Colonic mucosa (tissue), 4 donors: ENCODE measurements around the gene RALA. TPM values are rescaled to one million over a fixed set of nuclear protein-coding genes. Genes with fewer than 3 reads are reported as not detected.
A peak's percentile ranks its signal among the peaks of the same experiment; 100 is the strongest.

Experiments
- DNase-seq: peaks from one replicate; pipeline ENCODE4 v3.0.0-alpha.2; 2020
- H3K27ac ChIP-seq: fragments of 200-600 bp; one replicate; pipeline ENCODE4 v1.8.0; 2021
- H3K27me3 ChIP-seq: fragments of 200-600 bp; one replicate; pipeline ENCODE4 v1.8.0; 2021
- H3K36me3 ChIP-seq: fragments of 200-600 bp; one replicate; pipeline ENCODE4 v1.8.0; 2021
- H3K4me1 ChIP-seq: fragments of 200-600 bp; one replicate; pipeline ENCODE4 v1.8.0; 2021; ENCODE audit warnings: mild to moderate bottlenecking
- H3K4me3 ChIP-seq: fragments of 200-600 bp; one replicate; pipeline ENCODE4 v1.8.0; 2021
- H3K9ac ChIP-seq, 2 donors: one replicate each; pipeline ENCODE4 v1.7.0; 2013; ENCODE audit warnings: control low read depth in 2 of 2, low read depth in 2 of 2, low read length in 2 of 2
- H3K9me3 ChIP-seq: fragments of 200-600 bp; one replicate; pipeline ENCODE4 v1.8.0; 2021
- CTCF ChIP-seq: fragments of 200-600 bp; IDR thresholded peaks from one replicate; pipeline ENCODE4 v1.8.0; 2022; ENCODE audit warnings: antibody characterized with exemption, mild to moderate bottlenecking
- intact Hi-C: fragments of 100-400 bp; cut with DNase I; formaldehyde crosslinking; loops from one replicate; pipeline ENCODE4 v1.14.1; 2022
- total RNA-seq, 2 donors: library from RNA; stranded (reverse); fragmentation: NEBNext Ultra II Directional in 1 of 2; extraction: Animal tissue kit (Norgen Biotek cat#: 25700) in 1 of 2; gene quantifications; one replicate each; pipeline ENCODE4 v1.2.1, GENCODE V29; 2021
- donor health status: healthy.
- donor health status: DM: no; HTN: no; CAD: no.
- donor health status: DM: no; HTN: no; CAD: no.

Gene RALA
- total RNA-seq, 2 donors from 2014 or later: 47.8 to 55.6 TPM

DNA sequence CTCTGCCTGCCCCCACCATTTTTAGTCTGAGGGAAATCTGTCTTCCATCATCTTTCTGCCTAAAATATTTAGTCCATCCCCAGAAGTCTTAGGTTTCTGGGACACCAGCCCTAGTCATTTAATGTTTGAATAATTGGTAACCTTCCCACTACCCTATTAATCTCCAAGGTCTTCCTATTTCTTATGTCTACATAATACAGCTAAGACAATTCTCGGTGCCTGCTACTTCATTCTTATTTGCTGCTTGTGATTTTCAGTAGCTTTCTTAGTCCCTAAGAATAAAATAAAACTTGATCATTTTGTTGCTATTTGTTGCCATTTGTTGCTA lies 11.1 kb downstream of the RALA start:
- intact Hi-C loops: no loop called here
- DNase-seq: no peak
- H3K4me1 ChIP-seq: no peaks in the 10 kb centered on the region
- H3K27me3 ChIP-seq: no peaks in the 10 kb centered on the region
- H3K9ac ChIP-seq: no peak overlapping the region
- no peak overlapping the region for H3K27ac ChIP-seq
- H3K9me3 ChIP-seq: no peaks in the 10 kb centered on the region
- H3K4me3 ChIP-seq: no peak overlapping the region
- no peaks in the 10 kb centered on the region for H3K36me3 ChIP-seq
- TF ChIP-seq CTCF: no peak

- Histone ChIP-seq H3K4me1 (peaks cover 7% of the 10 kb centered on the region), H3K9me3 (no peaks in the 10 kb centered on the region), H3K27me3 (no peaks in the 10 kb centered on the region), H3K9ac (no peak overlapping the region), H3K4me3 (no peak overlapping the region), H3K36me3 (no peaks in the 10 kb centered on the region), H3K27ac (no peak overlapping the region)
- no peak for DNase-seq
- TF ChIP-seq CTCF: no peak
- intact Hi-C loops: no loop called here
These were observed 14.0 kb downstream of the RALA start for GRCh38 chr7:39637400-39637799.

- no peaks in the 10 kb centered on the region for H3K36me3 ChIP-seq
- H3K27ac ChIP-seq: no peak overlapping the region
- intact Hi-C loops: no loop called here
- TF ChIP-seq CTCF: no peak
- no peak overlapping the region for H3K9ac ChIP-seq
- H3K9me3 ChIP-seq: no peaks in the 10 kb centered on the region
- H3K27me3 ChIP-seq: no peaks in the 10 kb centered on the region
- DNase-seq: no peak
- no peak overlapping the region for H3K4me3 ChIP-seq
- H3K4me1 ChIP-seq: peaks cover 10% of the 10 kb centered on the region
These were observed 14.7 kb downstream of the RALA start for GRCh38 chr7:39637963-39638485.

DNA sequence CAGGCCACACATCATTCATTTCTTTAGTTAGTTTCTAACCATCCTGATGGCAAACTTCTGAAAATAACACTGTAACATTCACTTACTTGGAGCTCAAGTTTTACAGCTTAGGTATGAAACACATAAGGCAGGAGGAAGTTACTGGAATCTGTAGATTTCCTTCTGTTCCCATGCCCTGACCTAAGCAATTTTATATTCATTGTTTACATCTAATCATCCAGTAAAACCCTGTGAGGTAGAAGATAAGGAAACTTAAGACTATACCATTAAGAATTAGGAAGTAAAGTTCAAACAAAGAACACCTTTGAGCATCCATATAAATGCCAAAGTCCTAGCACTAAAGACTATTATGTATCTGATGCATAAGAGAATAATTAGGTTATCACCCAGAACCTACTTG lies 19.5 kb downstream of the RALA start:
- Histone ChIP-seq H3K36me3 (no peaks in the 10 kb centered on the region), H3K4me3 (no peak overlapping the region), H3K9me3 (no peaks in the 10 kb centered on the region), H3K27me3 (no peaks in the 10 kb centered on the region), H3K4me1 (peaks cover 10% of the 10 kb centered on the region), H3K27ac (peak overlapping the region; percentile 49), H3K9ac (no peak overlapping the region)
- intact Hi-C loops: no loop called here
- no peak for DNase-seq
- no peak for TF ChIP-seq CTCF

DNA sequence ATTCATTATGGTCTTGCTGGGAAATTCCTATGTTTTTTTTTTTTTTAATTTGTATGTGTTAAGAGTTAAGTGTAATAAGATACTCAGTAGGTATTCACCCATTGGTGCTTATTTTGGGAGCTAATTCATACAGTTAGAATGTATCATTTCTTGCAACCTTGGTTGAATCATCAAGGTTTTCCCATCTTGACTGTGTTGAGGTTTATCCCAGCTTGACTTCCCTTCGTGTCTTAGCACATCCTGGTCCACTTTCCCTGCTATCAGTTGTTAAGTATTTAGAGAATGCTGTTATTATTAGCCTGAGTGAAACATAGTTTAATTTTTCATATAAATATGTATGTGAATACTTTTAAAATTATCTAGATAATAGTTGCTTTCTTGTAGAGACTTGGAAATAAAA lies 20.8 kb downstream of the RALA start:
- intact Hi-C loops: no loop called here
- Histone ChIP-seq H3K9ac (no peak overlapping the region), H3K4me3 (no peak overlapping the region), H3K27ac (no peak overlapping the region), H3K27me3 (no peaks in the 10 kb centered on the region), H3K9me3 (no peaks in the 10 kb centered on the region), H3K36me3 (no peaks in the 10 kb centered on the region), H3K4me1 (peaks cover 10% of the 10 kb centered on the region)
- DNase-seq: no peak
- TF ChIP-seq CTCF: no peak
